Neural progenitor cell (in vitro differentiated cells): ENCODE results near the gene TMEM47. TPM values are rescaled to one million over a fixed set of nuclear protein-coding genes. Genes with fewer than 3 reads are reported as not detected.

Source experiments
- DNase-seq: peaks from one replicate; pipeline ENCODE4 v3.0.0-alpha.2; 2016; ENCODE audit warnings: low spot score
- H2AFZ ChIP-seq: fragments of 200-600 bp; sonication (generic); replicated peaks from 2 replicates; pipeline ENCODE4 v1.6.1; 2016; ENCODE audit warnings: antibody characterized with exemption
- H3F3A ChIP-seq: fragments of 200-600 bp; sonication (generic); 2 replicates; pipeline ENCODE4 v1.6.1; 2016; ENCODE audit warnings: antibody characterized with exemption, low read depth
- H3K27ac ChIP-seq: fragments of 200-600 bp; sonication (generic); 2 replicates; pipeline ENCODE4 v1.5.1; 2016; ENCODE audit warnings: mild to moderate bottlenecking
- H3K27me3 ChIP-seq: fragments of 200-600 bp; sonication (generic); 2 replicates; pipeline ENCODE4 v1.6.1; 2016; ENCODE audit warnings: mild to moderate bottlenecking, moderate library complexity
- H3K36me3 ChIP-seq: fragments of 200-600 bp; sonication (generic); 2 replicates; pipeline ENCODE4 v1.5.1; 2016
- H3K4me1 ChIP-seq: fragments of 200-600 bp; sonication (generic); 2 replicates; pipeline ENCODE4 v1.6.1; 2016; ENCODE audit warnings: mixed run types
- H3K4me2 ChIP-seq: fragments of 200-600 bp; sonication (generic); 2 replicates; pipeline ENCODE4 v1.6.1; 2016
- H3K4me3 ChIP-seq: fragments of 200-600 bp; sonication (generic); 2 replicates; pipeline ENCODE4 v1.5.1; 2016
- H3K79me2 ChIP-seq: fragments of 200-600 bp; sonication (generic); 2 replicates; pipeline ENCODE4 v1.6.1; 2016; ENCODE audit warnings: low read depth
- H3K9ac ChIP-seq: fragments of 200-600 bp; sonication (generic); 2 replicates; pipeline ENCODE4 v1.6.1; 2016
- H3K9me3 ChIP-seq: fragments of 200-600 bp; sonication (generic); 2 replicates; pipeline ENCODE4 v1.5.1; 2016; ENCODE audit warnings: low read depth
- H4K20me1 ChIP-seq: fragments of 200-600 bp; sonication (generic); 2 replicates; pipeline ENCODE4 v1.6.1; 2016; ENCODE audit warnings: low read depth
- H3K27ac Mint-ChIP-seq: 3 replicates; pipeline ENCODE4 v1.8.0; 2021; ENCODE audit warnings: mixed read lengths
- H3K27me3 Mint-ChIP-seq: 2 replicates; pipeline ENCODE4 v1.8.0; 2022; ENCODE audit warnings: low read depth, mild to moderate bottlenecking, inconsistent platforms, moderate library complexity, mixed read lengths; ENCODE audit not compliant: insufficient read depth
- H3K36me3 Mint-ChIP-seq: 3 replicates; pipeline ENCODE4 v1.8.0; 2021; ENCODE audit warnings: mixed read lengths
- H3K4me1 Mint-ChIP-seq: 3 replicates; pipeline ENCODE4 v1.8.0; 2021; ENCODE audit warnings: mixed read lengths
- H3K4me3 Mint-ChIP-seq: 3 replicates; pipeline ENCODE4 v1.8.0; 2021; ENCODE audit warnings: mild to moderate bottlenecking, moderate library complexity, mixed read lengths
- H3K9me3 Mint-ChIP-seq: 3 replicates; pipeline ENCODE4 v1.8.0; 2020; ENCODE audit warnings: mixed read lengths
- CTCF ChIP-seq: fragments of 200-600 bp; sonication (generic); IDR thresholded peaks from 2 replicates; pipeline ENCODE4 v1.5.1; 2017; ENCODE audit warnings: antibody characterized with exemption, mild to moderate bottlenecking
- EZH2 ChIP-seq: fragments of 200-600 bp; sonication (generic); IDR thresholded peaks from 2 replicates; pipeline ENCODE4 v1.6.1; 2017; ENCODE audit warnings: antibody characterized with exemption, mild to moderate bottlenecking, moderate library complexity
- EZH2phosphoT487 ChIP-seq: fragments of 200-600 bp; sonication (generic); IDR thresholded peaks from 2 replicates; pipeline ENCODE4 v1.6.1; 2017; ENCODE audit warnings: antibody characterized with exemption
- total RNA-seq: library from RNA; depleted of rRNA; stranded (reverse); fragments of >200 nt; gene quantifications from 2 replicates; pipeline ENCODE4 v1.2.3, GENCODE V29; 2015; ENCODE audit warnings: low replicate concordance

The TMEM47 gene
- total RNA-seq, 1 donor from 2014 or later = 106 TPM

GRCh38 chrX:34586346-34586911, 70.7 kb downstream of the TMEM47 start:
- H3K27ac Mint-ChIP-seq = no peak overlapping the region
- H3F3A ChIP-seq = no peaks in the 10 kb centered on the region
- H3K27me3 ChIP-seq = no peaks in the 10 kb centered on the region
- no peak overlapping the region for H2AFZ ChIP-seq
- no peak overlapping the region for H3K27ac ChIP-seq
- no peaks in the 10 kb centered on the region for H3K4me1 ChIP-seq
- H3K36me3 ChIP-seq = no peaks in the 10 kb centered on the region
- peaks cover 3% of the 10 kb centered on the region for H3K27me3 Mint-ChIP-seq
- H3K4me3 ChIP-seq = no peak overlapping the region
- DNase-seq = no peak
- H3K4me2 ChIP-seq = no peak overlapping the region
- H3K79me2 ChIP-seq = no peaks in the 10 kb centered on the region
- no peaks in the 10 kb centered on the region for H3K9me3 ChIP-seq
- no peaks in the 10 kb centered on the region for H4K20me1 ChIP-seq
- H3K4me1 Mint-ChIP-seq = peaks cover 5% of the 10 kb centered on the region
- no peak overlapping the region for H3K4me3 Mint-ChIP-seq
- TF ChIP-seq EZH2 = no peak
- TF ChIP-seq EZH2phosphoT487 = no peak
- no peak overlapping the region for H3K9ac ChIP-seq
- no peaks in the 10 kb centered on the region for H3K36me3 Mint-ChIP-seq
- H3K9me3 Mint-ChIP-seq = peaks cover 8% of the 10 kb centered on the region

GRCh38 chrX:34585561-34585960, 71.5 kb downstream of the TMEM47 start:
- Mint-ChIP-seq H3K4me3 (no peak overlapping the region), H3K36me3 (no peaks in the 10 kb centered on the region), H3K27me3 (peaks cover 3% of the 10 kb centered on the region), H3K9me3 (peaks cover 8% of the 10 kb centered on the region), H3K27ac (no peak overlapping the region), H3K4me1 (peaks cover 5% of the 10 kb centered on the region)
- no peaks in the 10 kb centered on the region for H3K36me3 ChIP-seq
- H3K27ac ChIP-seq = no peak overlapping the region
- H2AFZ ChIP-seq = no peak overlapping the region
- no peak for DNase-seq
- no peaks in the 10 kb centered on the region for H4K20me1 ChIP-seq
- no peaks in the 10 kb centered on the region for H3K9me3 ChIP-seq
- H3K9ac ChIP-seq = no peak overlapping the region
- no peak overlapping the region for H3K4me3 ChIP-seq
- H3K79me2 ChIP-seq = no peaks in the 10 kb centered on the region
- no peak overlapping the region for H3K4me2 ChIP-seq
- no peaks in the 10 kb centered on the region for H3K4me1 ChIP-seq
- no peaks in the 10 kb centered on the region for H3F3A ChIP-seq
- TF ChIP-seq EZH2 = no peak
- no peak for TF ChIP-seq CTCF
- TF ChIP-seq EZH2phosphoT487 = no peak
- no peaks in the 10 kb centered on the region for H3K27me3 ChIP-seq

GRCh38 chrX:34584781-34585180, 72.3 kb downstream of the TMEM47 start:
- peaks cover 3% of the 10 kb centered on the region for H3K27me3 Mint-ChIP-seq
- Histone ChIP-seq H3K36me3 (no peaks in the 10 kb centered on the region), H3F3A (no peaks in the 10 kb centered on the region), H3K4me2 (no peak overlapping the region), H3K27me3 (no peaks in the 10 kb centered on the region), H3K27ac (no peak overlapping the region), H3K79me2 (no peaks in the 10 kb centered on the region), H3K4me3 (no peak overlapping the region), H3K9me3 (no peaks in the 10 kb centered on the region), H3K4me1 (no peaks in the 10 kb centered on the region), H2AFZ (no peak overlapping the region), H3K9ac (no peak overlapping the region), H4K20me1 (no peaks in the 10 kb centered on the region)
- no peaks in the 10 kb centered on the region for H3K36me3 Mint-ChIP-seq
- H3K27ac Mint-ChIP-seq = no peak overlapping the region
- no peak for TF ChIP-seq CTCF
- TF ChIP-seq EZH2phosphoT487 = no peak
- TF ChIP-seq EZH2 = no peak
- H3K4me1 Mint-ChIP-seq = peaks cover 5% of the 10 kb centered on the region
- H3K9me3 Mint-ChIP-seq = peaks cover 8% of the 10 kb centered on the region
- no peak for DNase-seq
- H3K4me3 Mint-ChIP-seq = no peak overlapping the region

GRCh38 chrX:34580069-34580468, 77.0 kb downstream of the TMEM47 start:
- Histone ChIP-seq H2AFZ (no peak overlapping the region), H3K4me1 (peaks cover 9% of the 10 kb centered on the region), H3K4me3 (no peak overlapping the region), H3K27me3 (no peaks in the 10 kb centered on the region), H4K20me1 (no peaks in the 10 kb centered on the region), H3K79me2 (no peaks in the 10 kb centered on the region), H3K36me3 (no peaks in the 10 kb centered on the region), H3K9me3 (no peaks in the 10 kb centered on the region), H3F3A (peaks cover 9% of the 10 kb centered on the region), H3K27ac (no peak overlapping the region), H3K4me2 (no peak overlapping the region), H3K9ac (no peak overlapping the region)
- no peak overlapping the region for H3K27ac Mint-ChIP-seq
- H3K27me3 Mint-ChIP-seq = peaks cover 3% of the 10 kb centered on the region
- no peaks in the 10 kb centered on the region for H3K9me3 Mint-ChIP-seq
- no peak for TF ChIP-seq CTCF
- no peak for TF ChIP-seq EZH2phosphoT487
- no peak for TF ChIP-seq EZH2
- no peaks in the 10 kb centered on the region for H3K36me3 Mint-ChIP-seq
- DNase-seq = no peak
- no peak overlapping the region for H3K4me3 Mint-ChIP-seq
- peaks cover 7% of the 10 kb centered on the region for H3K4me1 Mint-ChIP-seq
